OCI-LY7 (cell line): Measurements from ENCODE around the gene SUFU. TPM values are rescaled to one million over a fixed set of nuclear protein-coding genes. Genes with fewer than 3 reads are reported as not detected.

Experiments used
- BruUV-seq: library from RNA; stranded (reverse); fragments of 400-500 nt; replicated peaks from 2 replicates; lab custom pipeline; 2021; lab: Mats Ljungman, UMichigan
- CTCF ChIA-PET: fragments of 300-600 bp; sonication (Branson Sonifier 250); formaldehyde crosslinking; loops from one replicate; lab custom pipeline; 2022; ENCODE audit warnings: antibody characterized with exemption; ENCODE audit not compliant: unreplicated experiment; lab: Charles Lee
- POLR2A ChIA-PET: fragments of 300-600 bp; sonication (Branson Sonifier 250); formaldehyde crosslinking; loops from one replicate; lab custom pipeline; 2022; ENCODE audit warnings: antibody characterized with exemption; lab: Charles Lee
- DNase-seq: peaks from one replicate; pipeline ENCODE4 v3.0.0-alpha.2; 2015; ENCODE audit warnings: low spot score
- H2AFZ ChIP-seq: fragments of 200-600 bp; sonication (generic), shearing (Covaris generic); 2 replicates; pipeline ENCODE4 v1.6.1; 2014; ENCODE audit warnings: mild to moderate bottlenecking, antibody characterized with exemption, low read length, moderate library complexity
- H3K27ac ChIP-seq: fragments of 200-600 bp; sonication (generic); 2 replicates; pipeline ENCODE4 v1.5.1; 2014; ENCODE audit warnings: mixed run types, low read depth, mild to moderate bottlenecking, moderate library complexity, low read length, inconsistent platforms; ENCODE audit not compliant: poor library complexity, severe bottlenecking
- H3K36me3 ChIP-seq: fragments of 200-600 bp; sonication (generic); 2 replicates; pipeline ENCODE4 v1.6.1; 2014; ENCODE audit warnings: mild to moderate bottlenecking, antibody characterized with exemption, low read length, moderate library complexity, mixed read lengths; ENCODE audit not compliant: insufficient read depth
- H3K4me1 ChIP-seq: fragments of 200-600 bp; sonication (generic); 2 replicates; pipeline ENCODE4 v1.5.1; 2014; ENCODE audit warnings: mild to moderate bottlenecking, low read length; ENCODE audit not compliant: insufficient read depth, poor library complexity, severe bottlenecking
- H3K4me2 ChIP-seq: fragments of 200-600 bp; sonication (generic); 2 replicates; pipeline ENCODE4 v1.6.1; 2014; ENCODE audit warnings: mild to moderate bottlenecking, low read length
- H3K4me3 ChIP-seq: fragments of 200-600 bp; sonication (generic); 2 replicates; pipeline ENCODE4 v1.5.1; 2014; ENCODE audit warnings: mild to moderate bottlenecking, low read depth, low read length; ENCODE audit not compliant: poor library complexity, severe bottlenecking
- H3K79me2 ChIP-seq: fragments of 200-600 bp; sonication (generic); 2 replicates; pipeline ENCODE4 v1.6.1; 2016; ENCODE audit warnings: low read depth, mild to moderate bottlenecking, low read length, moderate library complexity, mixed read lengths; ENCODE audit not compliant: insufficient read depth
- H3K9me2 ChIP-seq: fragments of 200-600 bp; sonication (generic); 2 replicates; pipeline ENCODE4 v1.6.1; 2016; ENCODE audit warnings: mild to moderate bottlenecking, low read length, mixed read lengths; ENCODE audit not compliant: insufficient read depth
- H3K9me3 ChIP-seq: fragments of 200-600 bp; sonication (generic); 2 replicates; pipeline ENCODE4 v1.6.1; 2014; ENCODE audit warnings: mild to moderate bottlenecking, mixed run types, low read length, mixed read lengths
- H4K20me1 ChIP-seq: fragments of 200-600 bp; sonication (generic); 2 replicates; pipeline ENCODE4 v1.6.1; 2014; ENCODE audit warnings: mild to moderate bottlenecking, antibody characterized with exemption, low read length, moderate library complexity, mixed read lengths; ENCODE audit not compliant: insufficient read depth
- EZH2phosphoT487 ChIP-seq: fragments of 200-600 bp; sonication (generic); IDR thresholded peaks from 2 replicates; pipeline ENCODE4 v1.6.1; 2018; ENCODE audit warnings: low read depth, borderline replicate concordance, mild to moderate bottlenecking, mixed run types, antibody characterized with exemption, low read length, moderate library complexity, mixed read lengths
- intact Hi-C: fragments of 100-400 bp; cut with micrococcal nuclease; formaldehyde crosslinking; loops from one replicate; pipeline ENCODE4 v1.10.0; 2022; ENCODE audit not compliant: unreplicated experiment
- total RNA-seq, 2 experiments: library from RNA; depleted of rRNA in 1 of 2; stranded (reverse); fragments of >200 nt in 1 of 2; shearing (Covaris generic) in 1 of 2; gene quantifications; 2 replicates each; pipeline ENCODE4 v1.2.3, GENCODE V29; 2014 to 2022
- TF ChIP-seq, protein P1 (sequence below): fragments of 200-600 bp; sonication (generic); conservative IDR thresholded peaks from 2 replicates; pipeline ENCODE4 v1.5.1; 2014; ENCODE audit warnings: mild to moderate bottlenecking, antibody characterized with exemption, low read length, moderate library complexity, mixed read lengths

The SUFU gene
- total RNA-seq, 2 experiments from 2014 or later, result 4.9 to 10.0 TPM

DNA sequence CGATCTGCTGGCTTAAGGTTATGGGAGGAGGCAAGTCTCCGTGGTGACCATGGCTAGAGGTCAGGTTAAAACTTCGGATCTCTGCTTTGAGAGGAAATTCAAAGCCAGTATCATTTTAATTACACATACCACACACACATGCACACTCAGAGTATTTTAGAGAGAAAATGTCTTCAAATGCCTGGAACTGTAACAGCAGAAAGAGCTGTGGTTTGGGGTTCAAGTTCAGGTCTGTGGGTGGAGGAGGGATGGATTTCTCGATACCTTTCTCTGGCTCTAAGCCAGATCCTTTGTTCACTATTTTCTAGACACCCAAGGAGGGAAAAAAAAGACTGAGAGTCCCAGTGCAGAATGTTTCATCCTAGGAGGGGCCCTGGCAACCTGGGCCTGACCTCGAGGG is 177.9 kb downstream of the SUFU start:
- TF ChIP-seq, protein P1, sequence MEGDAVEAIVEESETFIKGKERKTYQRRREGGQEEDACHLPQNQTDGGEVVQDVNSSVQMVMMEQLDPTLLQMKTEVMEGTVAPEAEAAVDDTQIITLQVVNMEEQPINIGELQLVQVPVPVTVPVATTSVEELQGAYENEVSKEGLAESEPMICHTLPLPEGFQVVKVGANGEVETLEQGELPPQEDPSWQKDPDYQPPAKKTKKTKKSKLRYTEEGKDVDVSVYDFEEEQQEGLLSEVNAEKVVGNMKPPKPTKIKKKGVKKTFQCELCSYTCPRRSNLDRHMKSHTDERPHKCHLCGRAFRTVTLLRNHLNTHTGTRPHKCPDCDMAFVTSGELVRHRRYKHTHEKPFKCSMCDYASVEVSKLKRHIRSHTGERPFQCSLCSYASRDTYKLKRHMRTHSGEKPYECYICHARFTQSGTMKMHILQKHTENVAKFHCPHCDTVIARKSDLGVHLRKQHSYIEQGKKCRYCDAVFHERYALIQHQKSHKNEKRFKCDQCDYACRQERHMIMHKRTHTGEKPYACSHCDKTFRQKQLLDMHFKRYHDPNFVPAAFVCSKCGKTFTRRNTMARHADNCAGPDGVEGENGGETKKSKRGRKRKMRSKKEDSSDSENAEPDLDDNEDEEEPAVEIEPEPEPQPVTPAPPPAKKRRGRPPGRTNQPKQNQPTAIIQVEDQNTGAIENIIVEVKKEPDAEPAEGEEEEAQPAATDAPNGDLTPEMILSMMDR, result no peak
- no peak for TF ChIP-seq EZH2phosphoT487
- intact Hi-C loops, result no loop called here
- Histone ChIP-seq H3K79me2 (no peaks in the 10 kb centered on the region), H3K27ac (no peak overlapping the region), H3K4me1 (peaks cover 8% of the 10 kb centered on the region), H3K36me3 (peaks cover 42% of the 10 kb centered on the region), H3K9me2 (no peaks in the 10 kb centered on the region), H4K20me1 (no peaks in the 10 kb centered on the region), H3K4me2 (no peak overlapping the region), H3K4me3 (no peak overlapping the region), H2AFZ (no peak overlapping the region), H3K9me3 (no peaks in the 10 kb centered on the region)
- DNase-seq, result no peak
- POLR2A ChIA-PET, result interaction anchor here (1.1 kb wide), 1 partner anchor 16 kb away, joined by 4 read pairs; no protein-coding TSS in a partner anchor
- no TSS peak for BruUV-seq
- CTCF ChIA-PET, result interaction anchor here (0.6 kb wide), 1 partner anchor 177 kb away, joined by 3 read pairs; no protein-coding TSS in a partner anchor

DNA sequence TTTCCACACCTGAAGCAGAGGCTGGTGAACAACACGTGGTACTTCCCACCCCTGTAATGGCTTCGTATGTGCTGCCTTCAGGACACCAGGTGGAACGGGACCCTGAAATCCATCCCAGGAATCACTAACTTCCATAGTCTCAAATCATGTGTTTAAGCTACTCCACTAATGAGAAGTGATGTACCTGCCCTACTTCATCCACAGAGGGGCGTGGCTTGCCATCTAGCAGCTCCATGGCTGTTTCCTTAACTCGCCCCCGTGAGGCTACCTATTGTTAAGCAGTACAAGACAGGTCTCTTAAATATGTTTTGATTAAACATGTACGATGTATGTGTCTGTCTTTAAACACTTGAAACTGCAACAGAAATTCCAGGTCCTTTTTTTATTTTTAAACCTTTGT is 178.6 kb downstream of the SUFU start:
- BruUV-seq, result no TSS peak
- no peak overlapping the region for H3K4me3 ChIP-seq
- peaks cover 47% of the 10 kb centered on the region for H3K36me3 ChIP-seq
- POLR2A ChIA-PET, result interaction anchor here (1.0 kb wide), 1 partner anchor 34 kb away, joined by 4 read pairs; no protein-coding TSS in a partner anchor
- no peak overlapping the region for H3K27ac ChIP-seq
- DNase-seq, result no peak
- no peaks in the 10 kb centered on the region for H3K79me2 ChIP-seq
- H3K4me2 ChIP-seq, result no peak overlapping the region
- intact Hi-C loops, result no loop called here
- H4K20me1 ChIP-seq, result no peaks in the 10 kb centered on the region
- H2AFZ ChIP-seq, result no peak overlapping the region
- no peaks in the 10 kb centered on the region for H3K9me2 ChIP-seq
- TF ChIP-seq EZH2phosphoT487, result no peak
- TF ChIP-seq, protein P1, result peak; percentile 29; the same call in 1 of the 2 replicates
- peaks cover 8% of the 10 kb centered on the region for H3K4me1 ChIP-seq
- CTCF ChIA-PET, result interaction anchor here (0.6 to 0.7 kb wide), 2 partner anchors 12 to 177 kb away, joined by 3 read pairs; no protein-coding TSS in a partner anchor
- H3K9me3 ChIP-seq, result no peaks in the 10 kb centered on the region

GRCh38 chr10:102682981-102683380 is 179.2 kb downstream of the SUFU start:
- TF ChIP-seq EZH2phosphoT487, result no peak
- TF ChIP-seq, protein P1, result no peak
- peaks cover 49% of the 10 kb centered on the region for H3K36me3 ChIP-seq
- peaks cover 8% of the 10 kb centered on the region for H3K4me1 ChIP-seq
- no peak overlapping the region for H3K27ac ChIP-seq
- H3K9me2 ChIP-seq, result no peaks in the 10 kb centered on the region
- no peak overlapping the region for H3K4me3 ChIP-seq
- H3K9me3 ChIP-seq, result no peaks in the 10 kb centered on the region
- H3K79me2 ChIP-seq, result no peaks in the 10 kb centered on the region
- CTCF ChIA-PET, result interaction anchor here (0.7 kb wide), 1 partner anchor 13 kb away, joined by 3 read pairs; no protein-coding TSS in a partner anchor
- intact Hi-C loops, result no loop called here
- H2AFZ ChIP-seq, result no peak overlapping the region
- DNase-seq, result no peak
- no peak overlapping the region for H3K4me2 ChIP-seq
- no peaks in the 10 kb centered on the region for H4K20me1 ChIP-seq
- POLR2A ChIA-PET, result interaction anchor here (1.0 kb wide), 1 partner anchor 35 kb away, joined by 4 read pairs; no protein-coding TSS in a partner anchor
- BruUV-seq, result no TSS peak
